Eye (tissue), 1 donor: ENCODE results near the gene EXOC3L4.
A peak's percentile ranks its signal among the peaks of the same experiment; 100 is the strongest.

ENCODE experiments used
- DNase-seq: peaks from one replicate; pipeline ENCODE4 v3.0.0-alpha.2; 2015

EXOC3L4 gene

DNA sequence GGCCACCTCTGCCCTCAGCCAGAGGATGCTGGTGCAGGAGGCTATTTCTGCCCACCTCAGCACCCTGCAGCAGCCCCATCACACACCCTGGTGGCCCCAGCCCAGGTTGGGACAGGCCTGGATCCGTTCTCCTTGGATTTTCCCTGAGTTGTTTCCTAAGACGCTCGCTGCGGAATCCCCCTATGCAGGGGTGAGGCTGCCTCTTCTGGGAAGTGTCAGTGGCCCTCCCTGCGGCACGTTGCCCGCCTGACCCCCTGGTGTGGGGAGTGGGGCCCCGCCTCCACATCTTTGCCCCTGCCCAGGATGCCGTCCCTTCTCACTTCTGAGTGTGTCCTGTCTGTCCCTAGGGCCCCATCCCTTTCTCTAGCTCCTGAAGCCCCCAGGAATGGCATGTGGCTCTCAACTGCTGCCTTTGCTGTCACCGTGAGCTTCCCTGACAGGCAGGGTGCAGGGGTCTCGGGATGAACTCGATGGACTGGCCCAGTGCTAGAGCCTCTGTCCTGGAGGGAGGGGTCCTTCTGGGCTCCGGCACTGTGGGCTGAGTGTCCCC lies 594 bp upstream of the EXOC3L4 start:
- no peak for DNase-seq

- no peak for DNase-seq
Observed at GRCh38 chr14:103095210-103095778, 769 bp downstream of the EXOC3L4 start.

DNA sequence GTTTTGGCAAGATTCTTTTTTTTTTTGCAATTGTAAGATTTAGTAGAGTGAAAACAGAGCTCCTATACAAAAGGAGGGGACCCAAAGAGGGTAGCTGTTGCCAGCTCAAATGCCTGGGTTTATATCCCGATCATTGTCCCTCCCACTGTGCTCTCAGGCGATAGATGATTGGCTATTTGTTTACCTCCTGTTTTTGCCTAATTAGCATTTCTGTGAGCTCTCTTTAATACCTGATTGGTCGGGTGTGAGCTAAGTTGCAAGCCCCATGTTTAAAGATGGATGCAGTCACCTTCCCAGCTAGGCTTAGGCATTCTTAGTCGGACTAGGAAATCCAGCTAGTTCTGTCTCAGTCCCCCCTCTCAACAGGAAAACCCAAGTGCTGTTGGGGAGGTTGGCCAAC lies 1.9 kb downstream of the EXOC3L4 start:
- DNase-seq: no peak

DNA sequence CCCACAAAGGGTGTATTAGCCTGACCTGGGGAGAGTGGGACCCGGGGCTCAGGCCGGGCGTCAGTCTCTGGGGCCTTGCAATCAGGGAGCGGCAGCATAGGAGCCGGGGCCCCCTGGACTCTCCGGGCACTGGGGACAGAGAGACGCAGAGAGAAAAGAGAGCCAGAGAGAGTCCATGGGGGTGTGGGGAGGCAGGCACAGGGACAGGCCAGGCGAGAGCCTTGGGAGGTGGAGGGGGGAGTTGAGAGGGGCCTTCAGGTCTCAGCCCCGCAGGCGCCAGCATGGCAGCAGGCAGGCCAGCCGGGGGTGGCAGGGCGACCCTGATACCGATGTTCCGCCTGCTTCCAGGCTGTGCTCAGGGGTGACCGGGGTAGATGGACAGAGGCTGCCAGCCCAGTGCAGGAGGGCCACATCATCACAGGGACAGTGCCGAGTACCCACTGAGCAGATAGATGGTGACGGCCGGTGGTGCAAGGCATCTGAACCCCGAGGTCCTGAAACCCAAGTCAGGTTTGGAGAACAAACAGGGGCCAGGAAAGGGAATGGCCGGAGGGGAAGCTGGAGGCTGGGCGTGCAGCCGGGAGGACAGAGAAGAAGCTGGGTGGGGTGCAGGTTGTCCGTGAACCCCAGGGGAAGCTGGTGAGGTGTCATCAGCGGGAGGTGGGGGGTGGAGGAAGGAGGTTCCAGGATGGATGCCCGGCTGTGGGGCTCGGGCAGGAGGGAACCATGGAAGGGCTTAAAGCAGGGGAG lies 2.9 kb downstream of the EXOC3L4 start:
- DNase-seq: no peak

DNA sequence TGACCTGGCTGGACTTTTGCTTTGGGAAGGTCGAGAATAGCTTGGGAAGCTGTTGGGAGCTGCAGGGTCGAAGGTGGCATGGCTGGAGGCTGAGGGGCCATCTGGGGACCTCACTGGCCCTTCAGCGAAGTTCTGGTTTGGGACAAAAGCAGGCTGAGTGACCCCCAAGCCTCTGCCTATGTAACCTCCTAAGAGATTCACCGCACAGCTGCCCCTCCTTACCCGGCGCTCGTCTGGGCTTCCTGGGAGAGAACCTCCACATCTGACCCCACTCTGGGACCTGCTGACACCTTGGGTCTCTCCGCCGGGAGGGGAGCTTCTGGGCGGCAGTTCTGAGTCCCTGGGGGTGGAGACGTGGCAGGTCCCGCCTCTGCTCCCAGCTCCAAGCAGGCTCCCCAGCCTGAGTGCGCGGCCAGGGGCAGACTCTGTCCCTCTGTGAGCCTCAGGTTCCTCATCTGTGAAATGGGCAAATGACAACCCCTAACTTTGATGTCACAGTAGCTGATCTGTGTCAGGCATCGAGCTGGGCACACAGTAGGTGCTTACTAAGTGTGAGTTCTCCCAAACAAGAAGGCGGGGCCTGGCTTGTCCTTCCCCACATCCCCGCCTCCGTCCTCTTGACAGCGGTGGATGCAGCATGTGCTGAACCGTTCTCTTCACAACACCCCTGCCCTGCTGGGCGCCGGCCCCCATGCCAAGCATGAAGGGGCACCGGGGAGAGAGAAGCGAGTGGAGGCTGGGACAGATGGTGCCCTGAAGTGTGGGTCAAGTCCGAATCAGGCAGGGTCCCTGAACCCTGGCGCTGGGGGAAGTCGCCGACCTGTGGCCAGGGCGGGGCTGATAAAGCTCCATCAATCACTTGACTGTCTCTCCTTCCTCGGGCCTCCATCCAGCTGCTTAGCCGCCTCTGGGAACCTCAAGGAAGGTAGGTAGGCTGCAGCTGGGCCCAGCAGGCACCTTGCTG lies 3.8 kb downstream of the EXOC3L4 start:
- DNase-seq: no peak

DNA sequence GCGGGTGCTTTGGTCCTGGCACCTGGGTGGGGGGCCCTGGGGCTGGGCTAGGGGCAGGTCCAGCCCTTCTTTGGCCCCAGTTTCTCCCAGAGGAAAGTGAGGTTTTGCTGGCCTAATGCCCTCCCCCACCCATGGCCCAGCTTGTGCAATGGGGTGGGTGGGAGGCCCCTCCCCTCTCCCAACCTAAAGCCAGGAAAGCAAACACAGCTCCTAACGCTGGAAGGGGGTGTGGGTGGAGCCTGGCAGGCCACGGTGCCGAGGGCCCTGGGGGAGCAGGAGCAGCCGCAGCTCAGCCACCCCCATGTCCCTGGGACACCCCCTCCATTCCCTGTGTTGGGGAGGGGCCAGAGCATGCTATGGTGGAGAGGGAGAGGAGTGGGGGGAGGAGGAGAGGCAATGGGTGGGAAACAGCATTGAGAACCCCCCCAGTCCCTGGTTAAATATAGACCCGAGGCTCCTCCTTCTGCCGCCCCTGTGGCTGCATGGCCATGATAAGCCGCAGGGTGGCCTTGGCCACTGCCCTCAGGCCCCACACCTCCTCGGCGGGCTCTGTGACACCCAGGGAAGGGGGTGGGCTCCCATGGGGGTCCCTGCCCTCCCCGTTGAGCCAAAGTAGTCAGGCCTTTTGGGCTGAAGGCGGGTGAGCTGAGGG lies 4.7 kb downstream of the EXOC3L4 start:
- no peak for DNase-seq

DNA sequence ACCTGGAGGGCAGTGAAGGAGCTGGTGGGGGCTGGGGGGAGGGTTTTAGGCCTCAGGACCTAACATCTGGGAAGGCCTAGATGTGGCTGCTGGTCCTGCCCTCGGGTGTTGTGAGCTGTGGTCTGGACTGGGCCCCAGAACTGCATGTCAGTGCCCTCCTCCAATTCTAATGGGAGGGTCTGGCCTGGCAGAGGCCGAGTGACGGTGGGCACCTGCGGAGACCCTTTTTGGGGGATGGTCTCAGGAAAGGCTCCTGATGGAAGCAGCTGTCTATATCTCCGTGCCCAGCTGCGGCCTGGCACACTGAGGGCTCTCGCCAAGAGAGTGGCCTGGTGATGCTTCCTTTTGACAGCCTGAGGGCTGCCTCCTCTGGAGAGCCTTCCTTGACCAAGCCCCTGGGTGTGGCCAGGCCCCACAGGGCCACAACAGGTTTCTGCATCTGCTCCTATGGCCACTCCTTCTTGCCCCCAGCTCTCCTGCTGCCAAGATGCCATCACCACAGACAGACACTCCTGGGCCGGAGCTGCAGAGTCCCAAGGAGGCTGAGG lies 5.3 kb downstream of the EXOC3L4 start:
- DNase-seq: no peak

- no peak for DNase-seq
Observed at GRCh38 chr14:103100281-103101121, 6.0 kb downstream of the EXOC3L4 start.

- no peak for DNase-seq
Observed at GRCh38 chr14:103101257-103101962, 6.9 kb downstream of the EXOC3L4 start.

GRCh38 chr14:103101963-103102688 lies 7.6 kb downstream of the EXOC3L4 start:
- peak; percentile 65 for DNase-seq

GRCh38 chr14:103102689-103103260 lies 8.2 kb downstream of the EXOC3L4 start:
- DNase-seq: no peak

DNA sequence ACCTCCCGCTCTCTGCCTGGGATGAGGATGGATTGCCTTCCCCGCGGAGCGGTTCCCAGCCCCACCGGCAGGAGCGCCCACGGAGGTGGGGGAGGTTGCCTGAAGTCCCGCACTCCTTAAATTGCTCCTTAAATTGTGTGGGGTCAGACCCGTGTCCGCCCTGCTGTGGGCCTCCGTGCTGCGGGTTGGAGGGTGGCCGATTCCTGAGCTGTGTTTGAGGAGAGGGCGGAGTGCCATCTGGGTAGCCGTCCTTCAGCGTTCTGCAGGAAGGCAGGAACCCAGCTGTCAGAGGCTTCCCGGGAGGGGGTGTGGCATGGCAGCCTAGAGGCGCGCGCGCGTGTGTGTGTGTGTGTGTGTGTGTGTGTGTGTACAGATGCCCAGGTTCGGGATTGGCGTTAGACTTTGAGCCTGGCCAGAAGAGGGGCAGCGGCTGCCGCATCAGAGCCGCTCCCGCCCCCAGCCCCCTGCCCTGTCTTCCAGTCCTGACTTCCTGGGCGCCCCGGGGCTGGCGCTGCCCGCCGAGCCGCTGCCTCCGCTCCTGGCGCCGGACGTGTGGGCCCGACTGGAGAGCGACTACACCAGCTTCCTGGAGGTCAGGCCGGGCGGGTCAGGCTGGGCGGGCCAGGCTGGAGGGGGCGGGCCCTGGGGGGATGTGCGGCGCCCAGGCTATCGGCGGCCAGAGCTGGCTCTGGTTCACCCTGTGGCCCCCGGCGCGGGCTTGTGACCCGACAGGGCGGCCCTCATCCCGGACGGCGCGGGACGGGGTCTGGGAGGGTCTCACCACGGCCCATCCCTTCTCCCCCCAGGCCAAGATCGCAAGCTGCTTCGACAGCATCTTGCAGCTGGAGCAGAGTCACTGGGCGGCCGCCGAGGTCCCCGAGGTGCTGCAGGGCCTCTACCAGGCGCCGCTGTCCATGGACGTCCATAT lies 9.2 kb downstream of the EXOC3L4 start:
- DNase-seq: peak; percentile 79

GRCh38 chr14:103104389-103104653 lies 9.8 kb downstream of the EXOC3L4 start:
- DNase-seq: no peak

GRCh38 chr14:103104654-103105452 lies 10.3 kb downstream of the EXOC3L4 start:
- DNase-seq: peak; percentile 83

DNA sequence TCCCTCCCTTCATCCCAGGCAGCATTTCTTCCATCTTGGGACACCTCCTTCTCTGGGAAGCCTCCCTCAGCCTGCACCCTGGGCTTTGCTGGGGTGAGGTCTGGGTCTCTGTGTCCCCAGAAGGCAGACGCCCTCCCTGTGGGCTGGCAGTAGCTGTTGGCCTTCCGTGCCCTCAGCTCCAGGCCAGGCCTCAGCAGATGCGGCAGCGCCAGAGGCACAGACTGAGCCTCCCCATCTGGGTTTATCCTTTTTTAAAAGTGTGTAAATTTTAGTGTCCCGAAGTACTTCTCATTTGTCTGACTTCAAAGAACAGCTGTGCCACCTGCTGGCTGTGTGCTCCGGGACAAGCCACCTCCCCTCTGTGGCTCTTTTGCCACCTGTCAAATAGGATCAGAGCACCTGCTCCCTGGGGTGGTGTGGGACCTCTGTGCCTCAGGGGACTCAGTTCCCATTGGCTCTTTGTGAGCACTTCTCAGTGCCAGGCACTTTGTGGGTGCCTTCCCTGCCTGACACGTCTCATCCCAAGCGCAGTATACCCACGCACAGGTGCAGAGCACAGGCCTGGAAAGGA lies 11.1 kb downstream of the EXOC3L4 start:
- DNase-seq: no peak

DNA sequence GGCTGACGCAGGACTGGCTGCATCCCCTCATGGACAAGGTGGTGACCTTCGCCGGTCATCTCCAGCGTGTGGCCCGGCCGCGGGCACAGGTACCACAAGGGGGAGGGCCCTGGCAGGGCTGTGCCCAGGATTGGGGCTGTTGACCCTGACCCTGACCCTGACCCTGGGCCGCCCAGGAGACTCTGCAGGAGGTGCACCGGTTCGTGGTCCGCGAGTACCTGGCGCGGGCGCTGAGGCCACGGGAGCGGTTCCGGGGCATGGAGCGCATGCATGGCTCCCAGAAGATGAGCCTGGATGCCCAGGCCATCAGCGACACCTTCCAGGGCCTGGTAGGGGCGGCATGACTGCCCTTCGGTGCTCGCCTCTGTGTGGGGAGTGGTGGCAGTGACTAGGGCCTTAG lies 12.9 kb downstream of the EXOC3L4 start:
- no peak for DNase-seq

- DNase-seq: peak; percentile 42
Observed at GRCh38 chr14:103107941-103108748, 13.6 kb downstream of the EXOC3L4 start.
